ENCODE results near the gene CCDC88C.

GRCh38 chr14:91350483-91350812 is 67.2 kb downstream of the CCDC88C start:
- TF ChIP-seq CTCF (IDR thresholded peaks at IDR 0.05), result no peak
- TF ChIP-seq POLR2A (IDR thresholded peaks at IDR 0.05), result no peak
